Peyer's patch (tissue), 4 donors: Measurements from ENCODE around the gene C19orf73. TPM values are rescaled to one million over a fixed set of nuclear protein-coding genes. Genes with fewer than 3 reads are reported as not detected.
A peak's percentile ranks its signal among the peaks of the same experiment; 100 is the strongest.

Experiments
- DNase-seq, 3 donors: peaks; one replicate each; pipeline ENCODE4 v3.0.0-alpha.2; 2017 to 2019
- H3K27ac ChIP-seq, 4 donors: fragments of 200-600 bp; sonication (generic); one replicate each; pipeline ENCODE4 v1.5.1; 2016 to 2019
- H3K27me3 ChIP-seq, 2 donors: fragments of 200-600 bp; sonication (generic); one replicate each; pipeline ENCODE4 v1.5.1; 2019
- H3K36me3 ChIP-seq, 3 donors: fragments of 200-600 bp; sonication (generic); one replicate each; pipeline ENCODE4 v1.5.1; 2016 to 2019
- H3K4me1 ChIP-seq, 4 donors: fragments of 200-600 bp; sonication (generic); one replicate each; pipeline ENCODE4 v1.5.1; 2016 to 2019
- H3K4me3 ChIP-seq, 4 donors: fragments of 200-600 bp; sonication (generic); 1 replicate in 3 of 4; 2 replicates in 1 of 4; pipeline ENCODE4 v1.5.1; 2016 to 2019; ENCODE audit warnings: mild to moderate bottlenecking in 1 of 4
- H3K9me3 ChIP-seq, 4 donors: fragments of 200-600 bp; sonication (generic); one replicate each; pipeline ENCODE4 v1.5.1; 2016 to 2019; ENCODE audit warnings: mild to moderate bottlenecking in 1 of 4
- CTCF ChIP-seq, 6 experiments: fragments of 450-650 bp in 4 of 6; fragments of 200-600 bp in 2 of 6; sonication (generic) in 1 of 6; IDR thresholded peaks; one replicate each; pipeline ENCODE4 v1.5.1; 2017 to 2019; ENCODE audit warnings: antibody characterized with exemption in 6 of 6, mild to moderate bottlenecking in 3 of 6, moderate library complexity in 1 of 6
- POLR2A ChIP-seq, 2 donors: fragments of 450-650 bp; IDR thresholded peaks; one replicate each; pipeline ENCODE4 v1.5.1; 2017; ENCODE audit warnings: antibody characterized with exemption in 2 of 2, mild to moderate bottlenecking in 2 of 2, moderate library complexity in 2 of 2
- total RNA-seq, 4 donors: library from RNA; depleted of rRNA; stranded (reverse); fragments of >200 nt; gene quantifications; one replicate each; pipeline ENCODE4 v1.1.0, GENCODE V29; 2016

Gene C19orf73
- total RNA-seq, result 1 to 10 TPM in 3 of 4 donors, not detected in 1; 3.6 to 6.1 (median 4.6) TPM

GRCh38 chr19:49118565-49119410, at the start of gene C19orf73:
C19orf73 (minus strand) TSS chr19:49119143; CDS start chr19:49119022, 121 bp downstream.
- H3K27me3 ChIP-seq, result no peaks in the 10 kb centered on the region
- peak within 1 kb of the TSS; percentile 95 to 100 (median 96) for H3K27ac ChIP-seq
- TF ChIP-seq CTCF (IDR thresholded peaks at IDR 0.05), result peak in 4 of 6 experiments; percentile 21 to 50 (median 40)
- TF ChIP-seq POLR2A (IDR thresholded peaks at IDR 0.05), result peak; percentile 37 to 74
- peaks cover 2 to 32% (median 17%) of the 10 kb centered on the region in 4 donors for H3K4me1 ChIP-seq
- H3K36me3 ChIP-seq, result no peaks in the 10 kb centered on the region
- H3K4me3 ChIP-seq, result peak within 1 kb of the TSS; percentile 56 to 84 (median 64)
- no peaks in the 10 kb centered on the region for H3K9me3 ChIP-seq
- peak; percentile 94 to 98 (median 98) for DNase-seq

- H3K4me1 ChIP-seq, result peaks cover 0 to 29% (median 0%) of the 10 kb centered on the region in 4 donors
- H3K4me3 ChIP-seq, result no peak overlapping the region
- no peak for DNase-seq
- H3K27me3 ChIP-seq, result no peaks in the 10 kb centered on the region
- TF ChIP-seq CTCF (IDR thresholded peaks at IDR 0.05) (no peak), POLR2A (IDR thresholded peaks at IDR 0.05) (no peak)
- no peaks in the 10 kb centered on the region for H3K9me3 ChIP-seq
- H3K27ac ChIP-seq, result no peak overlapping the region
- H3K36me3 ChIP-seq, result peaks cover 0 to 50% (median 0%) of the 10 kb centered on the region in 3 donors
Measured at GRCh38 chr19:49168421-49168820, 49.5 kb upstream of the C19orf73 start.

GRCh38 chr19:49167857-49168409, 49.0 kb upstream of the C19orf73 start:
- Histone ChIP-seq H3K27ac (no peak overlapping the region), H3K36me3 (peaks cover 0 to 45% (median 0%) of the 10 kb centered on the region in 3 donors), H3K4me1 (peaks cover 0 to 29% (median 0%) of the 10 kb centered on the region in 4 donors), H3K9me3 (no peaks in the 10 kb centered on the region), H3K27me3 (no peaks in the 10 kb centered on the region), H3K4me3 (no peak overlapping the region)
- no peak for DNase-seq
- TF ChIP-seq POLR2A (IDR thresholded peaks at IDR 0.05) (no peak), CTCF (IDR thresholded peaks at IDR 0.05) (no peak)

GRCh38 chr19:49165865-49166301, 46.9 kb upstream of the C19orf73 start:
- Histone ChIP-seq H3K4me3 (no peak overlapping the region), H3K36me3 (peaks cover 0 to 25% (median 0%) of the 10 kb centered on the region in 3 donors), H3K9me3 (no peaks in the 10 kb centered on the region), H3K27ac (peak overlapping the region in 2 of 4 donors; percentile 34 to 66), H3K4me1 (peaks cover 0 to 32% (median 0%) of the 10 kb centered on the region in 4 donors), H3K27me3 (no peaks in the 10 kb centered on the region)
- no peak for DNase-seq
- TF ChIP-seq POLR2A (IDR thresholded peaks at IDR 0.05), result no peak
- TF ChIP-seq CTCF (IDR thresholded peaks at IDR 0.05), result no peak

GRCh38 chr19:49165111-49165750, 46.3 kb upstream of the C19orf73 start:
- Histone ChIP-seq H3K27ac (peak overlapping the region in 2 of 4 donors; percentile 34 to 66), H3K36me3 (peaks cover 0 to 21% (median 0%) of the 10 kb centered on the region in 3 donors), H3K4me1 (peaks cover 0 to 34% (median 0%) of the 10 kb centered on the region in 4 donors), H3K4me3 (no peak overlapping the region), H3K9me3 (no peaks in the 10 kb centered on the region), H3K27me3 (no peaks in the 10 kb centered on the region)
- no peak for TF ChIP-seq CTCF (IDR thresholded peaks at IDR 0.05)
- TF ChIP-seq POLR2A (IDR thresholded peaks at IDR 0.05), result no peak
- DNase-seq, result no peak
